NCI-H2171 (cell line): ENCODE data around the gene NPC1L1.
"Not testable (repeated sequence)": the region's sequence is repeated elsewhere in the genome, so short reads cannot be mapped to it uniquely, and the experiment has no call there.

Experiments
- DNase-seq: peaks from one replicate; lab custom pipeline; 2025; lab: John Stamatoyannopoulos, UW

NPC1L1 gene

DNA sequence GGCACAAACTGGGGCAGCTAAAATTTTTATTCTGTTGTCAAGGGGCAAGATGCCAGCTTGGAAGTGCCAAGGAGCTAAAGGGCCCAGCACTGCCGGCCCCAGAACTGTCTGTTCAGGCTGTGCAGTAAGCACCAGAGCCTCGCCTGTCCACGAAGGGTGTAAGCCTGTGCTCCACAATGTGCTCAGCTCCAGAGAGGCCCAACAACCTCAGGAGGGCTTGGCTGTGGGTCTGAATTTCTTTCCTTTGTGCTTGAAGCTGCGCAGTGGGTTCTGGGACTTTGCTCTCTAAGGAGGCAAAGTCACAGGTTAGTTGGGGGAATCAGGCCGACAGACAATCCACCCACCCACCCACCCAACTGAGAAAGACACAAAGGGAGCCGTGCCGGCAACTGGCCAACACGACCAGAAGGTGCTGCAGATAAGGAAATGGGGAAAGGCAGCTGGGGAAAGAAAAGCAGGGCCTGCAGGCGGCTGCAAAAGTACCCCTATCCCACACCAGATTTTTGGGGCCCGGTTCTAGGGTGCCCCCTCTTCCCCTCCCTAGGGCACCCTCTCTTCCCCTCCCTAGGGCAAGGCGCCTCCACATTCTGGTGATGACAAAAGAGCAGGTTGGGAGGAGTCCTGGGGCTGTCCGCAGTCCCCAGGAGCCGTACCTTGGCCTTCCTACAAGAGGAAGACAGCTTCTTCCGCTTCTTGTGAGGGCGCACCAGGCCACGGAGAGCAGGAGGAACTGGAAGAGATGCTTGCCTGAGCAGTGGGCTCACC is 24.8 kb upstream of the NPC1L1 start:
- DNase-seq, result no peak

DNA sequence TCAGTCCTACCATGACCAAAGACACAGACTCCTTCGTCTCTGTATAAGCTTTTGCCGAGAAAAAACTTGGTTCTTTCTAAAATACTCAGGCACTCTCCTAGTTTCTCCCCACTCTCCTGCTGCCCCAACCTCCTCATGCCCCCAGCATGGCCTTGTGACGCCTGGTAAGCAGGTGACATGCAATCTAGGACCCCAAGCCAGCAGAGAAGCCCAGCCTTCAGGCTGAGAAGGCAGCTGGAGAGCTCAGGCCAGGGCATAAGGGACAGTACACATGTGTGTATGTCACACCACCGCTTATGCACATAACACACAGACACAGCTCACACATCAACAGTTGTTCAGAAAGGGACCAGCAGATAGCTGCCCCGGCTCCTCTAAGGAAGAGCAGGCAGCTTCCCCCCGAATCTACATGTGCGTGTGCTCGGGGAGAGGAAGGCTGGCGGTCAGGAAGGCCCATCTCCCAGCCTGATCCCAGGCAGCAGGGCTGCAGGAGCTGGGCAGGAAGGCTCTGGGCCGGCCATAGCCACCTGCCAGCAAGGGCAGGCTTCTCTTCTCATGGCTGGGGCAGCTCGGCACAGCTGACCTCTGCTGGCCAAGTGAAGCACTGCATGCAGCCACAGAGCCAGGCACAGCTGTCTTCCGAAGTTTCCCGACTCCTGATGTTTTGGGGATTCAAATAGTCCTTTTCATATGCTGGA is 24.1 kb upstream of the NPC1L1 start:
- DNase-seq, result peak; percentile 12

DNA sequence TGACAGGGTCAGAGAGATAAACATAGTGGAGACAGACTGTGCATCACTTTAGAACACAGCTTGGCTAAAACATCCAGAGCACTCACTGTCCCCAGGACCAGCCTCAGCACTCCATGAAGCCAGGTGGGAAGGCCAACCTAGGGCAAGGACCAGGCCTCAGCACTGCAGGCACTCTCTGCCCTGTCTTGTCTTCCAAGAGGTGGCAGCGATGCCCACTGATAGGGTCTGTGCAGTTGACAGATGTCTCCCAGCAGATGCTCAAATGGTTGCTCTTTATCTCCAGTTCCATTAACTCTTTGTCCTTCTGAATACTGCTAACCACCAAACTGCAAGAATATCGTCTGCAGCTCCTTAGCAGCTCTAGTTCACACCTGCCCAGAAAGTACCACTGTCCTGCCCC is 23.5 kb upstream of the NPC1L1 start:
- no peak for DNase-seq

DNA sequence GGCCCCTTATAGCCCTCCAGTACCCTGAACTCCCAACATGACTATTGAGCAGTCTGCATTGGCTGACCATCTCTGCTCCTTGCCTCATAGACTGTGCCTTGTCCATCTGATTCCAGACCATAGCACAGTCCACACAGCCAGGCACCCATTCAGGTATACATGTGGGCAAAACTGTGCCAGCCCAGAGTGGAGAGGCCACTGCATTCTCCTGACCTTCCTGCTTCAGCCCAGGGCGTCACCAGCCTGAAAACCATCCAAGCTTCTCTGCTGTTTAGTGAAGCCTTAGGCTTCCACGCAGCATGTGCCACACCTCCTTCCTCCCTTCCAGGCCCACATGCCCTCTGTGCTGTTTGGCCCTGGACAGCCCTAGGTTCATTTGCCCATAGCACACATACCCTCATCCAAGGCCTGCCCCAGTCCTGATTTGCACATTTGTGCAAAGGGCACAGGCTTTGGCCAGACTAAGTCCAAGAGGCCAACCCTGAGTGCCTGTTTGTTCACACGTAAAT is 22.1 kb upstream of the NPC1L1 start:
- no peak for DNase-seq

DNA sequence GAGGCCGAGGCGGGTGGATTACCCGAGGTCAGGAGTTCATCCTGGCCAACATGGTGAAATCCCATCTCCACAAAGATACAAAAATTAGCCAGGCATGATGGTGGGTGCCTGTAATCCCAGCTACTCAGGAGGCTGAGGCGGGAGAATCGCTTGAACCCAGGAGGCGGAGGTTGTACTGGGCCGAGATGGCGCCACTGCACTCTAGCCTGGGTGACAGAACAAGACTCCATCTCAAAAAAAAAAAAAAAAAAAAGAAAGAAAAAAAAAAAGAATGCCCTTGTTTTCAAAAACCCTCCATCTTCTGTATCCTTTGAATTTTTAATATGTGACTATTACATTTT is 21.5 kb upstream of the NPC1L1 start:
- DNase-seq, result not testable (repeated sequence)

DNA sequence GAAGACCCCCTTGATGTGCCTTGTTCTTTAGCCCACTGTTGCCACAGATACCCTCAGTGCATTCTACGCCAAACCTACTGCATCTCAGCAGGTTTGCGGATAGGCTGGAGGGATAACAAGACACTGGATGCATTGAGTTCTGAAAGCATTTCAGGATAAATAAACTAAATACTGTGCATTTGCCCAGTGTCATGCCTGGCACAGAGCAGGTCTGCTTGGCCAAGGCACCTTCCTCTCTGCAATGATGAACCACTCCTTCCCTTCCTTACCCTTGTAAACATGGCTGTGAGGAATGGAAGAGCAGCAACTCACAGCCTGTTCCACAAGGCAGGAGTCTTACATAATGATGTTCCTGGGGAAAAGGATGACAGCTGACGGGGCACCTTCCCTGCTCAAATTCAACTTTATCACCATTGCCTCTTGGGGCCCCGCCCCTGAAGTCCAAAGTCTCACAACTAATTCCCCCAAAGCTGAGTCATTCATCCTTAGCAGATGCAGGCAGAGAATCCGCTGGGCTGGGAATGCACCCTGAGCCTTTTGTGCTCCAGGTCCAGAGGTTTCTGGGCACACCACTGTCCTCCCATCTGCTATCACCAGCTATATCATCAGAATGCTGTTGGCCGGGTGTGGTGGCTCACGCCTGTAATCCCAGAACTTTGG is 21.0 kb upstream of the NPC1L1 start:
- DNase-seq, result no peak

DNA sequence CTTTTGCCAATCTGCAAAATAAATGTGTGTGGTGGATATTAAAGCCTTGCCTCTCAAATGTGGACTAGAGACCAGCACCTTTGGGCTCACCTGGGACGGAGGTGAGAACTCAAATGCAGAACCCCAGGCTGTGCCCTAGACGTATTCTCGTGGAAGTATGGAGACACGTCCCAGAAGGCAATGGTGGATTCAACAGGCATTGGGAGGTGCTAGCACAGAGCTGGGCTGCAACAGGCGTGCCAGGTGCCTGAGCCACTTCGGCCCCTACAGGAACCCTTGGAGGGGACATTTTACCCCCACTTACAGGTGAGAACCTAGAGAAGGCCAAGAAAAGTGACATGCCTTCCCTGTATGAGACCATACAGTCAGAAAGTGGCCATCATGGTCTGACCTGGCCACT is 20.4 kb upstream of the NPC1L1 start:
- DNase-seq, result no peak

DNA sequence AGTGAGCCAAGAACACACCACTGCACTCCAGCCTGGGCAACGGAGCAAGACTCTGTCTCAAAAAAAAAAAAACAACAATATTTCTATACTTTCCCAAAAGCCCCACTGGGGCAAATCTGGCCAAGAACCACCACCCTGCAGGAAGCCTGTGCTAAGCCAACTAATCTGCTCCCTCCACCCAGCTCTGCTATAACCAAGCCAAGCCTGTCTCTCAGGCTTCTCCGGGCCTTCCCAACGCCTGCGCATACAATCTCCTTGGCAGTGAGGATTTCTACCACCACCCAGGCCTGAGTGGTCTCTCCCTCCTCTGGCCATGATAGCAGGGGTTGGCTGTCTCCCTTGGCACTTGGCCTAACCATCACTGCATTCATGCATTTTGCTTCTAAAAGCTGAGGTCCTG is 18.4 kb upstream of the NPC1L1 start:
- no peak for DNase-seq

DNA sequence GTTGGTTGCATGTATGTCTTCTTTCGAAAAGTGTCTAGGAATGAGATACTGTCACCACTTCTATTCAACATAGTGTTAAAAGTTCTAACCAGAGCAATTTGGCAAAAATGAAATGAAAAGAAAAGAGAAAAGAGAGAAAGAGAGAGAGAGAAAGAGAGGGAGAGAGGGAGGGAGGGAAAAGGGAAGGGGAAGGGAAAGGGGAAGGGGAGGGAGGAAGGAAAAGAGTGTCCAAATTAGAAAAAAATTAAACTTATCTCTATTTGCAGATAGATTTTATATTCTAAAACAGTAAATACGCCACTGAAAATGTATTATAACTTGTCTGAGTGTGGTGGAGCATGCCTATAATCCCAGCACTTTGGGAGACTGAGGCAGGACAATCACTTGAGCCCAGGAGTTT is 16.4 kb upstream of the NPC1L1 start:
- DNase-seq, result no peak

DNA sequence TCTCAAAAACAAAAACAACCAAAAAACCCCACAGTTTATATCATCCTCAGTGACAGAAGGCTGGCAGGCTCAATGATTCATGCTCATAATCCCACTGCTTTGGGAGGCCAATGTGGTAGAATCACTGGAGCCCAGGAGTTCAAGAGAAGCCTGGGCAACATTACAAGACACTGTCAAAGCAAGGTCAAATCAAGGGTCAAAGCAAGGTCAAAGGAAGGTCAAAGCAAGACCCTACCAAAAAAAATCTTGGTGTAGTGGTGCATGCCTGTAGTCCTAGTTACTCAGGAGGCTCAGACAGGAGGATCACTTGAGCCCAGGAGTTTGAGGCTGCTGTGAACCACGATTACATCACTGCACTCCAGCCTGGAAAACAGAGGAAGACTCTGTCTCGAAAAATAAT is 14.2 kb upstream of the NPC1L1 start:
- no peak for DNase-seq

DNA sequence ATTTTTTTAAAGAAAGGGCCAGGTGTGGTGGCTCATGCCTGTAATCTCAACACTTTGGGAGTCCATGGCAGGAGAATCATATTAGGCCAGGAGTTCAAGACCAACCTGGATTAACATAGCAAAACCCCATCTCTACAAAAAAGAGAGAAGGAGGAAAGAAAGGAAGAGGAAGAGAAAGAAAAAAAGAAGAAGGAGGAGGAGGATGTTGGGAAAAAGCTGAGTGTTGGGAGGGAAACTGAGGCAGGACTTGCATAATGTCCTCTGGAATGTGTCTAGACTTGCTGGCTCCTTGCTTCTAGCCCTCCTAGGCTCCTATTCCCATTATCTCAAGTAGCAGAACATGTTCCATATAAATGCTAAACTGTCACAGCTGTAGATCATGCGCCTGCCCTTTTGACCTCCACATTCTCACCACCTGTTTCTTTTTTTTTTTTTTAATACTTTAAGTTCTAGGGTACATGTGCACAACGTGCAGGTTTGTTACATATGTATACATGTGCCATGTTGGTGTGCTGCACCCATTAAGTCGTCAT is 11.4 kb upstream of the NPC1L1 start:
- not testable (repeated sequence) for DNase-seq

DNA sequence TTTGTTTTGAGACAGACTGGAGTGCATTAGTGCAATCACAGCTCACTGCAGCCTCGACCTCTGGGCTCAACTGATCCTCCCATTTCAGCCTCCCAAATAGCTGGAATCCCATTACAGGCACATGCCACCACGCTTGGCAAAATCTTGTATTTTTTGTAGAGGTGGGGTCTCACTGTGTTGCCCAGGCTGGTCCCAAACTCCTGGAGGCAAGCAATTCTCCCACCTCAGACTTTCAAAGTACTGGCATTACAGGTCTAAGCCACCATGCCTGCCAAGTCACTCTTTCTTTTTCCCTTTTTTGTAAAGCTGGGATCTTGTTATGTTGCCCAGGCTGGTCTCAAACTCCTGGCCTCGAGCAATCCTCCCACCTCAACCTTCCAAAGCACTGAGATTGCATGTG is 8.3 kb upstream of the NPC1L1 start:
- DNase-seq, result no peak

DNA sequence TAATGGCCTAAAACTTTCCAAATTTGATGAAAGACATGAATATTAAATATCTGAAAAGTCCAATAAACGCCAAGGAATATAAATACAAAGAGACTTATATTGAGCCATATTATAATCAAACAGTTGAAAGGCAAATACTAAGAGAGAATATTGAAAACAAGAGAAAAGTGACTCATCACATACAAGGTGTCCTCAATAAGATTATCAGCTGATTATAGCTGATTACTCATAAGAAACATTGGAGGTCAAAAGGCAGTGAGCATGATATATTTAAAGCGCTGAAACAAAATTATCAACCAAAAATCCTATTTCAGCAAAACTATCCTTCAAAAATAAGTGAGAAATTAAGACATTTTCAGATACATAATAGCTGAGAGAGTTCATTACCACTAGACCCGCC is 7.8 kb upstream of the NPC1L1 start:
- DNase-seq, result no peak

DNA sequence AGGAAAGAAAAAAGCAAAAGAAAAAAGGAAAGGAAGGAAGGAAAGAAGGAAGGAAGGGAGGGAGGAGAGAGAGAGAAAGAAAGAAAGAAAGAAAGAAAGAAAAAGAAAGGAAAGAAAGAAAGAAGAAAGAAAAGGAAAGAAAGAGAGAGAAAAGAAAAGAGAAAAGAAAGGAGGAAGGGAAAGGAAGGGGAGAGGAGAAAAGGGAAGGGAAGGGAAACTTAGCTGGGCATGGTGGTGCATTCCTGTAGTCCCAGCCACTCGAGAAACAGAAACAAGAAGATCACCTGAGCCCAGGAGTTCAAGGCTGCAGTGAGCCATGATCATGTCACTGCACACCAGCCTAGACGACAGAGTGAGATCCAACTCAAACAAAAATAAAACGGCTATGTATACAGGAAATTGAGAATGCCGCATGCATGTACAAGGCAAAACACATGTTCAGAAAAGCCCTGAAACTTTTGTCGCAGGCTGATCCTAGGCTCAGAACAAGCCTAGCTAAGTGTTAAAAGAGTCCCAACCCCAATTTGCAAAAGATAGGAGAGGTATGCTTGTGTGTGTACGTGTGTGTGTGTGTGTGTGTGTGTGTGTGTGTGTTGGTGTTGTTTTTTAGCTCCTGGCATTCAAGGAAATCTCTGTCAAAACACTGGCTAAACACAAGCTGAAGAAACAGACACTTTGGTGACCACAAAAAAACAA is 6.6 kb upstream of the NPC1L1 start:
- DNase-seq, result no peak

DNA sequence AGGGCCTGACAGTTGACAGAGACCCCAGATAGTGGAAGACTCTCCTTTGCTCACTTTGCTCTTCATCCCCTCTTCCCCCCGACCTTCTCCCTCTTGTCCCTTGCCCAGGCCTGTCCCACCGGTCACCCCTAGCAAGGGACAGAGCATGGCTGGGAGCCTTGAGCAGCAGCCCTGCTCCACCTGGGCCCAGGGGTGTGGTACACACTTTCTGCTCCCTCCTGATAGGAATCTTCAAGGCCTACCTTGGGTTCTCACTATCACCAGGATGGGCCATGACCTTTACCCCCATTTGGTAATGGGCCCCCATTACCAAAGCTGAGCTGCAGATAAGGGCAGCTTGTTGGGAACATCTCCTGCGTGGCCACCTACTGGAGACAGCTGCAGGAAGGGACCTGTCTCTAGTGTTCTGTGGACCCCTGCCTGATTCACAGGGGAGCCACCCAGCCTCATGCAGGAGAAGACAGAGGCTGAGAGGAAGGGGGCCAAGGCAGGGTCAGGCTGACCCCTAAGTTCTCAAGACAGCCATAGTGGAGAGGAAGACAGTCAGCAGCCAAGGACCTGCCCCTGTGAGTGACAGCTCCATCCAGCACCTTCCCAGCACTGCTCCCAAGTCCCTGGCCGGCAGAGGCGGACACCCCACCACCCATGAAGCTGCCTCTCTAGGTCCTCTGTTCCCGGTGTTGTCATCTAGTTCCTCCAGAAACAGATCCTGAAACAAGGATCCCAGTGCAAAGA is 913 bp upstream of the NPC1L1 start:
- DNase-seq, result no peak

DNA sequence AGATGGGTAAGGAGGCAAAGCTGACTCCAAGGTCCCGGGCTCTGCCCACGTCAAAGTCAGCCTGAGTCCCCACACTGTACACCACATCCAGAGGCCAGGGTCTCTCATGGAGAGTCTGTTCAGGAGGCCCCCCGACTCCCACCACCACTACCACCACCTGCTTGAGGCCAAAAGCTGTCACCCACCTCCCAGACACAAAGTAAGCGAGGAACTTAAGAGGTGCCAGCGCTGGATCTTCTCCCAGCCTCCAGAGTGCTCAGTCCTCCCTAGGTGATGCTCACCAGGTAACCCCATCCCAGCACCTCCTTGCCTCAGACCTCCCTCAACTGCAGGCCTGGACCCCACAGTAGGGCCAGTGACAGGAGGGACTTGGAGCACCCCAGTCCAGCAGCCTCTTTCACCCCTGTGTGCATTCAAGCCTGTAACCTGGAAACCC is 520 bp downstream of the NPC1L1 start:
- no peak for DNase-seq

DNA sequence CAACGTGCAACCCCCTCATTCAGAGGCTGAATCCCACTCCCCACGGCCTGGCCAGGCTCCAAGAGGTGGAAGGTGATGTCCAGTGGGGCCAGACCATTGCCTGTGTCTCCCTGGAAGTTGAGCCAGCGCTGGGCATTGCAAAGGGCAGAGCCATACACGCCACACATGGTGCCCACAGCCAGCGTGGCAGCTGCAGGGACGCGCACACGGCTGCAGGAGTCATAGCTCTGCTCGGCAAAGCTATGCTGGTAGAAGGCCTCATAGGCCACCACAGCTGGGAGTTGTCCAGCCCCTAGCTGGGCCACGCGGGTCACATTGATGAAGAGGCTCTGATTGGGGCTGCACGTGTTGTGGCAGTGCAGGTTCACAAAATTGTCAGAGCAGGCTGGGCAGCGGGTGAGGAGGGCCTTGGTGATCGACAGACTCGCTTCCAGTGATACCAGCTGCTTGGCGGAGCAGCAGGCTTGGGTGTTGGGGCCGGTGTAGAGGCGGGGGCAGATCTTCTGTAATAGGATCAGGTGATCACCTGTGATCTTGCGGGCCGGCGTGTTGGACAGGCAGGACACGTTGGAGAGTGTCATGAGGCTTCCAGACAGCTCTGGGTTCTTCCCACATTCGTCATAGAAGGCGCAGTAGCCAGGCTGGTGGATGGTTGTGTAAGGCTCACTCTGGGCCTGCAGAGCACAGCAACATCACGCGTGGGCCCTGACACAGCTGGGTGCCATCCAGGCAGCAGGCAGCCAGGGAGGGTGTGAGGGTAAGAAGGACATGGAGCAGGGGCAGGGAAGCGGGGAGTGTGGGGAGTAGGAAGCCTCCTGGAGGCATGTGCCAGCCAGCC is 1.2 kb downstream of the NPC1L1 start:
- no peak for DNase-seq

DNA sequence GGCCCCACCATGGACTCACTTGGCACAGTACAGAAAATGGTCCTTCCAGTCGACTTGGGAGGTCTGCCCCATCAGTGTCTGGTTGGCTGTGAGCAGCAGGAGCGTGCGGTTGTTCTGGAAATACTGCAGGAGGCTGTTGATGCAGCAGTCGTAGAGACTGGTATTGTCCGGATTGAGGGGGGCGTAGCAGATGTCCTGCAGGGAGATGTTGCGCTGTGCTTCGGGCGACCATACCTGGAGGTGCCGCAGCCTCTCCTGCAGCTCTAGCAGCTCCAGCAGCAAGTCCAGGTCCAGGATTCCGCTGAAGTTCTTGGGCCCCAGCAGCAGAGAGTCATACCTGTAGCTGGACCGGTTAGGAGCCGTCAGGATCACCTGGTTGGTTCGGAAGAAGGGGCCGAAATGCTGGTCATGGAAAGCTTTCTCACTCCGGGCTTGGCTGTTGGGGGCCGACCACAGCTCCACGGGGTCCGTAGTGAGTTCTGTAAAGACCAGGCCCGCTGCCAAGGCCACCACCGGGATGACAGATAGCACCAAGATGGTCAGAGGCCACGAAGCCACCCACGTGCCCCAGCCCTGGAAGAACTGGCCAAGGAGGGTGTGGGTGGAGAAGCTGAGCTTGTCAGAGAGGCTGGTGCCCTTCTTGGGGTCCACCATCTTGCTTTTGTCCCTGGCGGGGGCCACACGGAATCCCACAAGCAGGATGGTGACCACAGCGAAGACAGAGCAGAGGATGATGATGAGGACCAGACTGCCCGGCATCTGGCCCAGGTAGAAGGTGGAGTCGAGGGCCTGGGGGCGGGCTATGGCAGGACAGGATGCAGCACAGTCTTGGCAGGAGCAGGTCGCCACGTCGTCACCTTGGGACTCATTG is 2.1 kb downstream of the NPC1L1 start:
- no peak for DNase-seq

DNA sequence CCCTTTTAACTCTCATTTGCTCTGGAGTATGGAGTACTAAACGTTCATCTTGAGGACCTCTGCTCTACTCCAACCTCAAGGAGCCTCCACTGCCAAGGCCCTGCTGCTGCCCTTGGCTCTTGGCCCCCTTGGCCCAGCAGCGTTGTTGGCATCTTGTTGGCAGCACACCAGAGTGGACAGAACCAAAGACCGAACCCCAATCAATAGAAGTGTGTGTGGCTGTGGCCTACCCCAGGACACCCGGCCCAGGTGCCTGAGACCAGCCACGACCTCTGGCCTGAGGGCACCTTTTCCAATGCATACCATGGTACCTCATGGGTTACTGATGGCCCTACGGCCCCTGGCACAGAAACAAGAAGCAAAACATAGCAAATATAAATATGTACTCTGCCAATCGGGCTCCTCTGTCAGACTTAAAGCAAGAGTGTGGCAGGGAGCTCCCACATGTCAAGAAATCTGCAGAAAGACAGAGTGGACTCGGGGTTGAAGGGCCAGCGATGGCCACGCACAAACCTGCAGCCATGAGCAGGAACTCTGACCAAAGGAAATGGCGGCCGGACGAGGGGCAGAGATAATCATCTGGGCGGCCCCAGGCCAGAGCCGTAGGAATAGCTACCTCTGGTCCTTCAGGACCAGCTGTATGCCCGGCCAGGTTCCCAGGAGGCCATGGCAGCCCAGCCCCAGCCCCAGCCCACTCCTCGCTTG is 2.9 kb downstream of the NPC1L1 start:
- no peak for DNase-seq
